Activated naive CD8-positive, alpha-beta T cell treated with anti-CD3 and anti-CD28 coated beads, Interleukin-2, amount 50 U/mL, for 24 hours (primary cell): ENCODE data around the gene PFDN1.

ENCODE experiments used
- ATAC-seq: fragments of 150-1000 bp; cut with Tn5 transposase; one replicate; pipeline ENCODE4 v1.10.0; 2021
- DNase-seq: peaks from one replicate; pipeline ENCODE4 v3.0.0; 2021
- H3K27ac Mint-ChIP-seq: one replicate; pipeline ENCODE4 v1.8.0; 2021; ENCODE audit warnings: mild to moderate bottlenecking, mixed read lengths
- H3K27me3 Mint-ChIP-seq: one replicate; pipeline ENCODE4 v1.8.0; 2021; ENCODE audit warnings: mixed read lengths
- H3K36me3 Mint-ChIP-seq: one replicate; pipeline ENCODE4 v1.8.0; 2021; ENCODE audit warnings: low read depth, mixed read lengths
- H3K4me1 Mint-ChIP-seq: one replicate; pipeline ENCODE4 v1.8.0; 2021; ENCODE audit warnings: mixed read lengths
- H3K4me3 Mint-ChIP-seq: one replicate; pipeline ENCODE4 v1.8.0; 2021; ENCODE audit warnings: mild to moderate bottlenecking, moderate library complexity, mixed read lengths
- H3K9me3 Mint-ChIP-seq: one replicate; pipeline ENCODE4 v1.8.0; 2021; ENCODE audit warnings: mixed read lengths

PFDN1 gene

GRCh38 chr5:140339636-140340035, 36.7 kb upstream of the PFDN1 start:
- no peak for ATAC-seq
- H3K27ac Mint-ChIP-seq, result no peak overlapping the region
- no peaks in the 10 kb centered on the region for H3K27me3 Mint-ChIP-seq
- peaks cover 39% of the 10 kb centered on the region for H3K4me1 Mint-ChIP-seq
- H3K36me3 Mint-ChIP-seq, result peaks cover 3% of the 10 kb centered on the region
- no peak for DNase-seq
- no peaks in the 10 kb centered on the region for H3K9me3 Mint-ChIP-seq
- H3K4me3 Mint-ChIP-seq, result no peak overlapping the region

DNA sequence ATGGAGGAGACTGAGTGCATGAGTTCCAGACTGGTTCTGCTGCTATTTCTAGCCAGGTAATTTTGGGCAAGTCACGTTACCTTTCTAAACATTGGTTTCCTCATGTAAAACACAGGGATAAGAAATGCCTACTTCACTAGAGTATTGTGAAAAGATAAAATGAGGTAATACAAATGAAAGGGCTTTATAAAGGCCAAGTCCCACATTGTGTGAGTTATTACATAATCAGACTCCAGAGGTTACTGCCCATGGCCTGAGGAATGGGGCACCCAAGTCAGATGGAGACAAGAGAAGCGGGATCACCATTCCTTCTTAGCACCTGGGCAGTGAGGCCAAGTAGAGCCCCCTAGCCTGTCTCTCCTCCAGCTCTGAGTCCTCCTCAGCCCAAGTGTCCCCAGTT, 36.0 kb upstream of the PFDN1 start:
- ATAC-seq, result no peak
- no peak for DNase-seq
- Mint-ChIP-seq H3K36me3 (peaks cover 3% of the 10 kb centered on the region), H3K4me3 (no peak overlapping the region), H3K27ac (no peak overlapping the region), H3K9me3 (no peaks in the 10 kb centered on the region), H3K4me1 (peaks cover 33% of the 10 kb centered on the region), H3K27me3 (no peaks in the 10 kb centered on the region)

- Mint-ChIP-seq H3K27ac (no peak overlapping the region), H3K36me3 (peaks cover 3% of the 10 kb centered on the region), H3K27me3 (no peaks in the 10 kb centered on the region), H3K4me3 (no peak overlapping the region), H3K4me1 (peaks cover 27% of the 10 kb centered on the region), H3K9me3 (no peaks in the 10 kb centered on the region)
- DNase-seq, result no peak
- ATAC-seq, result no peak
Observed at GRCh38 chr5:140338336-140338735, 35.4 kb upstream of the PFDN1 start.

- Mint-ChIP-seq H3K27me3 (no peaks in the 10 kb centered on the region), H3K9me3 (no peaks in the 10 kb centered on the region), H3K27ac (no peak overlapping the region), H3K36me3 (peaks cover 6% of the 10 kb centered on the region), H3K4me1 (peaks cover 22% of the 10 kb centered on the region), H3K4me3 (no peak overlapping the region)
- DNase-seq (no peak), ATAC-seq (no peak)
Observed at GRCh38 chr5:140337880-140338279, 35.0 kb upstream of the PFDN1 start.

DNA sequence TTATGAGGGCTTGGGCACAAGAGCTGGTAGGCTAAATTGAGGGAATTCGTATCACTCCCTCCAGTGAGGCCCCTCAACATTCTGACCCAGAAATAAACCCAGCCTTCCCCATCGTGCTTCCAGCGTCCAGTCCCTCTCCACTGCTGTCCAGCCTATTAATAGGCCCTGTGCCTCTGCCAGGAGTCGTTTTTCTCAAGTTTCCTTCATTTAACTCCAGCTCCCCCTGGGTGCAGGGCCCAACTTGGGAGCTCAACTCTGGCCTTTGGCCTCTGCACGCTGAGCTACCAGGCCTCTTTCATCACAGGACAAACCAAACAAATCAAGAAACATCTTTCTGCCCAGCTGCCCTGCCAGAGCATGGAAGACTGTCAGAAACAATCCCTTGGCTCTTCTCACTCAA, 33.5 kb upstream of the PFDN1 start:
- H3K27ac Mint-ChIP-seq, result no peak overlapping the region
- peaks cover 11% of the 10 kb centered on the region for H3K4me1 Mint-ChIP-seq
- H3K9me3 Mint-ChIP-seq, result no peaks in the 10 kb centered on the region
- no peak for DNase-seq
- H3K27me3 Mint-ChIP-seq, result no peaks in the 10 kb centered on the region
- H3K36me3 Mint-ChIP-seq, result peaks cover 4% of the 10 kb centered on the region
- no peak for ATAC-seq
- no peak overlapping the region for H3K4me3 Mint-ChIP-seq

- DNase-seq (no peak), ATAC-seq (no peak)
- H3K9me3 Mint-ChIP-seq, result no peaks in the 10 kb centered on the region
- H3K27me3 Mint-ChIP-seq, result no peaks in the 10 kb centered on the region
- H3K4me1 Mint-ChIP-seq, result peaks cover 5% of the 10 kb centered on the region
- no peak overlapping the region for H3K27ac Mint-ChIP-seq
- H3K36me3 Mint-ChIP-seq, result peaks cover 4% of the 10 kb centered on the region
- no peak overlapping the region for H3K4me3 Mint-ChIP-seq
Observed at GRCh38 chr5:140331638-140332037, 28.7 kb upstream of the PFDN1 start.

DNA sequence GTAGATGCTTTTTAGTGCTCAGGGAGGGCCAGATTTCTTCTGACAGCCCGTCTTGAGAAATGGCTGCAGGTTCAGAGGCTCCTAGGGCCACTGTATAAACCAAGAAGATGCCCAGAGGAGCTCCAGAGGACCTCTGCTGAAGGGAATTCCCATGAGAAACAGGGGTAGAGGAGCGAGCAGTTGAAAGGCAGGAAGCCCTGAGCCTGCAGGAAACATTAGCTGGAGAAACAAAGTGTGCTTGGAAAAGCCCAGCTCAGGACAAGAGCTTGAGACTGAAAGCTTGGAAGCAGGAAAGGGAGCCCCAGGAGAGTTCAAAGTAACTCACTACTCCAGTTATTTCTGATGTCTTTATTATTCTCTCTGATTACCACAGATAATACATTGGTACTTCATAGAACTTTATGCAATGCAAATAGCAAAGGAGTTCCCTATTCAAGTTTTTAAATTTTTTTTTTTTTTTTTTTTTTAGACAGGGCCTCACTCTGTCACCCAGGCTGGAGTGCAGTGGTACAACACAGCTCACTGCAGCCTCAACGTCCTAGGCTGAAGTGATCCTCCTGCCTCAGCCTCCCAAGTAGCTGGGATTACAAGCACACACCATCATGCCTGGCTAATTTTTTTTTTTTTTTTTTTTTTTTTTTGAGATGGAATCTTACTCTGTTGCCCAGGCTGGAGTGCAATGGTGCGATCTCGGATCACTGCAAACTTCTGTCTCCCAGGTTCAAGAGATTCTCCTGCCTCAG, 27.0 kb upstream of the PFDN1 start:
- ATAC-seq (no peak), DNase-seq (no peak)
- Mint-ChIP-seq H3K4me3 (no peak overlapping the region), H3K9me3 (no peaks in the 10 kb centered on the region), H3K27ac (no peak overlapping the region), H3K27me3 (no peaks in the 10 kb centered on the region), H3K36me3 (peaks cover 4% of the 10 kb centered on the region), H3K4me1 (peaks cover 6% of the 10 kb centered on the region)

- no peak for ATAC-seq
- Mint-ChIP-seq H3K9me3 (no peaks in the 10 kb centered on the region), H3K27me3 (no peaks in the 10 kb centered on the region), H3K36me3 (peaks cover 2% of the 10 kb centered on the region), H3K4me1 (peaks cover 14% of the 10 kb centered on the region), H3K4me3 (no peak overlapping the region), H3K27ac (no peak overlapping the region)
- no peak for DNase-seq
Observed at GRCh38 chr5:140328036-140328764, 25.3 kb upstream of the PFDN1 start.

DNA sequence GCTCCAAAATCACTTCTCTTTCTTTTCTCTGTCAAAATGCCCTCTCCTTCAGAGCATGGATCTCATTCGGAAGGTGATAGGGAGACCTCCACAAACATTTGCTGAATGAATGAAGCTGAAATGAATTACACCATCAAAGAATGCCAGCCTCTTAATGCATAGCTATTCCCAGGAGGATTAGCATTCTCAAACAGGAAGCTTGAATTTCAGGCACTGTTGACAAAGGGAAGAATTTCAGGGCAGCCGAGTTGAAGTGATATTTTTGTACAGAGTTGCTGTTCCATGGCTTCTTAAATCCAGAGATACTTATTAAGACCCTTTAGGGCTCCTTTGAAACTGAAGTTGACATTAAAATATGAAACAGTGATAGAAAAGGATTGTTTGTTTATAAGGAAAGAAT, 24.7 kb upstream of the PFDN1 start:
- Mint-ChIP-seq H3K27ac (no peak overlapping the region), H3K4me1 (peaks cover 14% of the 10 kb centered on the region), H3K27me3 (no peaks in the 10 kb centered on the region), H3K36me3 (no peaks in the 10 kb centered on the region), H3K9me3 (no peaks in the 10 kb centered on the region), H3K4me3 (no peak overlapping the region)
- no peak for DNase-seq
- no peak for ATAC-seq

GRCh38 chr5:140325486-140325885, 22.6 kb upstream of the PFDN1 start:
- peaks cover 14% of the 10 kb centered on the region for H3K4me1 Mint-ChIP-seq
- H3K27ac Mint-ChIP-seq, result no peak overlapping the region
- H3K4me3 Mint-ChIP-seq, result no peak overlapping the region
- no peak for ATAC-seq
- no peak for DNase-seq
- no peaks in the 10 kb centered on the region for H3K9me3 Mint-ChIP-seq
- no peaks in the 10 kb centered on the region for H3K36me3 Mint-ChIP-seq
- no peaks in the 10 kb centered on the region for H3K27me3 Mint-ChIP-seq

DNA sequence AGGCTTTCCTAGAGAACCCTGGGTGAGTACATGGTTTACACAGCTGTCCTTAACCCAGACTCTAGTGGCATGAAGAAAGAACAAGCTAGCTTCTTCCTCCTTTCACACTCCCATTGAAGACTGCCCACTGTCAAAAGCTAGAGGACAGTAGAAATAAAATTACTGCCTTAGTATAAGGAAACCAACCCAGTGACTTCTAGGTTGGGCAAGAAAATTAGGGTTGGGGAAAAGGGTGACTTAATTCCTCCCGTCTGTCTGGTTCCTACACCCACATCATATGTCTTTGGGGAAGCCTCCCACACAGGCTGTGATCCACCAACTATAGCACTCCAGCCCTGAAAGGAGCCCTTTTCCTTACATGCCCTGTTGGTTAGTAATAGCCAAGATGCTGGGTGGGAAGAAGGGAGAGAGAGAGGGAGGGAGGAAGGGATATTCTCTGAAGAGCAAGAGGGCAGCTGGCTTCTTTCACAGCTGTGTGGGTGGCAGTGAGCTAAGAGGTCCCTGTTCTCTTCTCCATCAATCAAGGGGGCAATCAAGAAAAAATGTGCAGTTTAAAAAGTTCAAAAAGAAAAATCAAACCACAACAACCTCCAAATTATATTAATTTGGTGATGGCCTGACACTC, 21.8 kb upstream of the PFDN1 start:
- H3K4me3 Mint-ChIP-seq, result no peak overlapping the region
- no peaks in the 10 kb centered on the region for H3K9me3 Mint-ChIP-seq
- ATAC-seq, result peak; percentile 22
- H3K4me1 Mint-ChIP-seq, result peaks cover 14% of the 10 kb centered on the region
- no peaks in the 10 kb centered on the region for H3K36me3 Mint-ChIP-seq
- DNase-seq, result no peak
- no peak overlapping the region for H3K27ac Mint-ChIP-seq
- no peaks in the 10 kb centered on the region for H3K27me3 Mint-ChIP-seq

DNA sequence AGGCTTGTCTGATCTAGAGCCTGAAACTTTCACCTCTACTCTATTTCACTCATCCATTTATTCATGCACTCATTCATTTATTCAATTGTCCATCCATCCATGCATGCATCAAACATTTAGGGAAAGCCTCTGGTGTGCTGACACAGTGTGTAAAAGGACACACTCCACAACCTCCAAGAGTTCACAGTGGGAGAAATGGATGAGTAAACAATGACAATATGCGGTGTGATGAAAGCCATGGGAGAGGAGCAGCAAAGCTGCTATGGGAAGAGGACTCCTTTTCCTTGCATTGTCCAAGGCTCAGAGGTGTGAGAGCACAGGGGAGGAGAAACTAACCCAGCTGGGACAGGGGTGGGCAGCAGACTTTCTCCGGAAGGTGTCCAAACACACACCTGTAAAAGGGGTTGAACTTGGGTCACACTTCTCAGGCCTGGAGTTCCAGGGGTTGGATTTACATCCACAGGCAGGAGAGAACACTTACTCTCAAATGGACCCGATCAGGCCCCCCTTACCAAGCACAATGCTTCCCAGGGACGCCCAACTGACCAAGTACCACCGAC, 21.2 kb upstream of the PFDN1 start:
- Mint-ChIP-seq H3K27ac (no peak overlapping the region), H3K9me3 (no peaks in the 10 kb centered on the region), H3K4me3 (no peak overlapping the region), H3K4me1 (peaks cover 14% of the 10 kb centered on the region), H3K27me3 (no peaks in the 10 kb centered on the region), H3K36me3 (no peaks in the 10 kb centered on the region)
- ATAC-seq (no peak), DNase-seq (no peak)

- no peaks in the 10 kb centered on the region for H3K9me3 Mint-ChIP-seq
- DNase-seq (no peak), ATAC-seq (peak; percentile 27)
- H3K4me1 Mint-ChIP-seq, result peaks cover 14% of the 10 kb centered on the region
- no peak overlapping the region for H3K27ac Mint-ChIP-seq
- no peaks in the 10 kb centered on the region for H3K36me3 Mint-ChIP-seq
- H3K4me3 Mint-ChIP-seq, result no peak overlapping the region
- no peaks in the 10 kb centered on the region for H3K27me3 Mint-ChIP-seq
Observed at GRCh38 chr5:140322751-140323731, 20.1 kb upstream of the PFDN1 start.

DNA sequence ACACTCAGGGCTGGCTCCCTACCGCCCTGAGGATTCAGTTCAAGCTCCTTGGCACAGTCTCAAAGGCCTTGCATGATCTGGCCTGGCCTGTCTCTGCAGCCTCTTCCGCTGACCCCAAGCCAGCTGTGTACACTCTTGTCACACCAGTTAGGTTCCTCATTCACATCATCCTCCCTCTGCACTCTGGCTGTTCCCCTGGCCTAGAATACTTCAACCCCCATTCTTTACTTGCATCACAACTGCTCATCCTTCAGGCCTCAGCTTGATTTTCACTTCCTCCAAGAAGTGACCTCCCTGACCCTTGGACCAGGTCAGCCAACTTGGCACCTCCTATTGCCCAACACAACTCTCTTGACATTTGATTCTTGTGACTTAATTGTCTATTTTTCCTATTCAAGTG, 18.9 kb upstream of the PFDN1 start:
- ATAC-seq (no peak), DNase-seq (no peak)
- Mint-ChIP-seq H3K36me3 (no peaks in the 10 kb centered on the region), H3K4me3 (no peak overlapping the region), H3K27me3 (no peaks in the 10 kb centered on the region), H3K27ac (no peak overlapping the region), H3K4me1 (peaks cover 14% of the 10 kb centered on the region), H3K9me3 (no peaks in the 10 kb centered on the region)
